Gastroesophageal sphincter (tissue), 3 donors: Measurements from ENCODE around the gene COLEC12.

ENCODE experiments used
- POLR2AphosphoS5 ChIP-seq: sonication (generic); formaldehyde crosslinking; IDR thresholded peaks from one replicate; pipeline ENCODE4 v1.6.1; 2017; ENCODE audit warnings: antibody characterized with exemption
- TF ChIP-seq, protein P1 (sequence below), 4 experiments: fragments of 200-600 bp in 2 of 4; fragments of 450-650 bp in 2 of 4; sonication (generic) in 1 of 4; IDR thresholded peaks; one replicate each; pipeline ENCODE4 v1.5.1; 2017 to 2019; ENCODE audit warnings: antibody characterized with exemption in 4 of 4, mild to moderate bottlenecking in 2 of 4, moderate library complexity in 2 of 4

DNA sequence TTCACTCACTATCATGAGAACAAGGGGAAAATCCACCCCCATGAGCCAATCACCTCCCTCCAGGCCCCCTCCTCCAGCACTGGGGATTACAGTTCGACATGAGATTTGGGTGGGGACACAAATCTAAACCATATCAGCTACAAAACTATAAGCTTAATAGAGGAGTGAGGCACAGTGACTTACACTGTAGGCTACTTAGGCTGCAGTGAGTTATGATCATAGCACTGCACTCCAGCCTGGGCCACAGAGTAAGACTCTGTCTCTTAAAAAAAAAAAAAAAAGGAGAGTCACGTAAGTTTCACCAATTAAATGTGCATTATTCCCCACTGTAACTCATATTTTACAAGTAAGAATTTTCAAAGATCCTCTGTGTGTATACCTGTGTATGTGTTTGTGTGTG is 26.2 kb upstream of the COLEC12 start:
- TF ChIP-seq POLR2AphosphoS5: no peak
- TF ChIP-seq, protein P1, sequence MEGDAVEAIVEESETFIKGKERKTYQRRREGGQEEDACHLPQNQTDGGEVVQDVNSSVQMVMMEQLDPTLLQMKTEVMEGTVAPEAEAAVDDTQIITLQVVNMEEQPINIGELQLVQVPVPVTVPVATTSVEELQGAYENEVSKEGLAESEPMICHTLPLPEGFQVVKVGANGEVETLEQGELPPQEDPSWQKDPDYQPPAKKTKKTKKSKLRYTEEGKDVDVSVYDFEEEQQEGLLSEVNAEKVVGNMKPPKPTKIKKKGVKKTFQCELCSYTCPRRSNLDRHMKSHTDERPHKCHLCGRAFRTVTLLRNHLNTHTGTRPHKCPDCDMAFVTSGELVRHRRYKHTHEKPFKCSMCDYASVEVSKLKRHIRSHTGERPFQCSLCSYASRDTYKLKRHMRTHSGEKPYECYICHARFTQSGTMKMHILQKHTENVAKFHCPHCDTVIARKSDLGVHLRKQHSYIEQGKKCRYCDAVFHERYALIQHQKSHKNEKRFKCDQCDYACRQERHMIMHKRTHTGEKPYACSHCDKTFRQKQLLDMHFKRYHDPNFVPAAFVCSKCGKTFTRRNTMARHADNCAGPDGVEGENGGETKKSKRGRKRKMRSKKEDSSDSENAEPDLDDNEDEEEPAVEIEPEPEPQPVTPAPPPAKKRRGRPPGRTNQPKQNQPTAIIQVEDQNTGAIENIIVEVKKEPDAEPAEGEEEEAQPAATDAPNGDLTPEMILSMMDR (IDR thresholded peaks at IDR 0.05): no peak
